NCI-H526 treated with DMSO at 0.1 percent for 48 hours (cell line): ENCODE measurements around the gene KCNQ5.
A peak's percentile ranks its signal among the peaks of the same experiment; 100 is the strongest.

ENCODE experiments used
- DNase-seq: peaks from one replicate; lab custom pipeline; 2025; lab: John Stamatoyannopoulos, UW

Gene KCNQ5

DNA sequence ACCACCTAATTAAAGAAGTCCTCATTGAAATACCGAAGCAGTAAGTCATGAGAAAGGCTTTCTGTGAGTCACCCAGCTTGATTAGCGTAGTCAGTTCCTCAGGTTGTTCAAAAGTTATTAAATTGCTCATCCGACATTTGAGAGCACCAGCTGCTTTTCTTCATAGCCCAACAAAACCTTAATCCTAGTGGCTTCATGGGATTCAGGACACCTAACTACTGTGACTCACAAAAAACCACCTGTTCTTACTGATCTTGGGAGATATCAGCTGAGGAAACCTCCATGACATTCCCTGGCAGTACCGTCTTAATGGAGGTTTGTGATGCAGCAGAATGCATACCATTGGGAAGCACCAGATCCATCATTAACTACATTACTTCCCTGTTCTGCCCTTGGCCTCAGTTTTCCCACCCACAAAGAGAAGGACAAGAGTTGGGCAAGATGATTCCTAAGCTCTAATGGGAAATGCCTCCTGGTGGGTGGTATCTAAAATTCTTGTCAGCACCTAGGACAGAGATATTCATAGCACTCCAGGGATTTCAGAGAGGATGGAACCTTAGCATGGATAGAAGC is 499.6 kb downstream of the KCNQ5 start:
- no peak for DNase-seq

DNA sequence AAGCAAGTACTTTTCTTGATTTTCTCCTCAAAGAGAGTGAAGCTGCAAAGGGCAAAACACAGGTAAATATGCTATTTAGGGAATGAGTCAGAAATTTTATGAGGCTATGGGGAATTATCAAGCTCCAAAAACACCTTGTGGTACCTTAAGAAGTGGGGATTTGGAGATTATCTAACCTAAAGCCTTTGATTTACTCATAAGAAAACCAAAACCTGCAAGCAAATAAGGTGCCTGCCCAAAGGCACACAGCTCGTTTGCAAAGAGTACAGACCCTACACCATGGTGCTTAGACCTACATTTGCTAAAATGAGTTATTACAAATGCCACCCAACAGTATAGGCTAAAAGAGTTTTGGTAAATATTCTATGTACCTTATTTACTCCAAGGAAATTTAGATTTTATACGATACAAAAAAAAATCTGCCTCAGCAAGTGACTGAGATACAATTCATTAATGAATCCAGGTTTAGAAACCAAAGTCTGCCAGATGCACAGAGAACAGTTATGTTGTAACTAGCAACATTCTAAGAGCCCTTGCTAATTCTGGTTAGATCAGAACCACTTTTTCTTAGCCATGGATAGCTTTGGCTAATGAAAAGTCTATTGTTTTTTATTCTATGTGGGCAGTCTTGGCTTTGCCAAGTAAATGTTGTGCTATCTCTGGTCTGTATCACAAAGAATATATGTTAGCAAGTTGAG is 501.9 kb downstream of the KCNQ5 start:
- DNase-seq, result no peak

DNA sequence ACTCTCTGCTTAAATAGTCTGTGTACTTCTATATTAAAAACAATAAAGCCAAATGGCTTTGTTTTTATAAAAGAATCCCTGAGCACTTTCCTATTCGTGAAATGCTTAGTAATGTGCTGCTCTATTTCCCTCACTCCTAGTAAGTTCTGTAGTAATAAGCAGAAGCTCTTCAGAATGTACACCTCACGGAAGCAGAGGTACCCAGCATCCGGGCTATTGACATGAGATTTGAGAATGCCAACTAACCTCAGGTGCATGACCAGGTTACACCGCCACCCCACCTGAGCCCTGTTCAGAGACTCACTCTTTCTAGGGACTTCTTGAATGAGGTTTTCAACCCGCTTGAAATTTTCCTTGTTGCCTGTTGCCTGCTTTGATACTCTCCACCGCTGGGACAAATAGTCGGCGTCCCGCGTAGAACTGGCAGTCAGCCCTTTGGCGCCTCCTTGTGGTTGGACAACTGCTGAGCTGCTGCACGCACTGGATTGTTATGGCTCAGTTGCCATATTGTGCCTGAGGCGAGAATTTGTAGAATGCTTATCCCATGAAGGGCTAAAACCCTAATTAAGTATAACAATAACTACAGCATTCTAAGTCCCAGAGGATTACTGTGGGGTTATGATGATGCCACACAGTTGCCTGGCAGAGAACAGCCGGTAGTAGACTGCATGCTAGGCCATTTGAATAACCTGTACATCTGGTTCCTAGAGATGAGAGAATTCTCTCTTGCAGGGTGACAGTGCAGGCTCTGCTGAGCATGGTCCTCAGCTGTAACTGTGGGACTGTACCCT is 508.0 kb downstream of the KCNQ5 start:
- DNase-seq, result peak; percentile 88

DNA sequence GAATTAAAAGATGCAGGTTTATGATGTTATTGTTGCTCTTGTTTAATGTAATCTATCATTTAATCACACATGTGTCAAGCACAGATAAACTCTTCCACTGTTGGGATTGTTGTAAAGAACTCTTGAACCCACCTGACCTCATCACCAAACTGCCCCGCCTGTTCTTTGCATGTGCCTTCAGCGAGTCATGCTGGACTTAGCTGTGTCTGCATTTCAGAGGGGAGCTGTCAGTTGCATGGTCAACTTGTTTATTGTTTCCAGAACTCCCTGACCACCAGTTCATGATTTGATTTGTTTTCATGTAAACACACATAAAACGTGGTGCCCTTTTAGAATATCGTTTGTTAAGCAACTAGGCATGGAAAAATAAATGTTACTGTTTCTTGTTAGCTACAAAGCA is 509.8 kb downstream of the KCNQ5 start:
- DNase-seq, result no peak

DNA sequence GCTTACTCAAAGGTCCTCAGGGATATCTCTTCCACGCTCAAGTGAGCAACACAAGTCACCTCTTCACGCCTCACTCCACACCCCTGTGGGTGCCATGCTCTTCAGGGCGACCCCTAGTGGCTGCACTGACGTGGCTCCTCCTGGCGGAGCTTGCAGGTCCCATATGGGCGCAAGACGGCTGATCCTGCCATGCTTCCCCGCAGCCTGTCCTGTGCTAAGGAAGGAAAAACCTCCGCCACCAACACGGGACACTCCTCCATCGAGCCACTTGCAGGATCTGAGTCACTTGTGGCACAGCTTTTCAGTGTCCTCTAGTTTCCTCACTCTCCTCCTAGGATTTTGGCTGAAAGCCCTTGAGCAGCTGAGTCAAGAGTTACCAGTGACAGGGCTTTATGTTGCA is 512.7 kb downstream of the KCNQ5 start:
- no peak for DNase-seq

DNA sequence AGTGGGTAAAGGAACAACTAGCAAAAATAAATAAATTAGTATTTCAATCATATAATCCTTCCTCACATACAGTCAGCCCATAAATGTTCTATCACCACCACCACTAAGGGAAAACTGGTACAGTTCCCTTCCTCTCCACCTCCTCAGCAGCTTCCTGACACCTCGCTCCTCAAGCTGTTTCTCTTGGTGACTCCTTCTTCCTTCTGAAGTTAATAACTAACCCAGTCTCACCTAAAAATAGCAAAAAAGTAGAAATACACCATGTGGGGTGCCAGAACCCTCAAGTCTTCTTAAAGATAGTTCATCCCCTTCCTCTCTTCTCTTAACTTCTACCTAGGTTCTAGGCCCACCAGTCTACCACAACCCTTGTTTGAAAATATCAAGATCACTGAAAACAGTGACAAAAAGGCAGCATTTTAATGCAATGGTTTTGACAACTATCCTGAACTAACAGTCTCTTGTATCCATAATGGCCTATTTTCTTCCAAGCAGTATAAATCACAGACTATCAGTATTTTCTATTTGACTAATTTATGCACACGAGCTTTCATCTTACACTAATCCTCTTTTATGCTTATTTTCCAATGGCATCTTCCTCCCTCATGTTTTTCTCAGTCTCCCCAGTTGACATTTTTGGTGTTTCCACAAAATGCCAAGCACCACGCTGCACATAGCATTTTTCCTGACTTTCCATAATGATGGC is 518.0 kb downstream of the KCNQ5 start:
- no peak for DNase-seq

DNA sequence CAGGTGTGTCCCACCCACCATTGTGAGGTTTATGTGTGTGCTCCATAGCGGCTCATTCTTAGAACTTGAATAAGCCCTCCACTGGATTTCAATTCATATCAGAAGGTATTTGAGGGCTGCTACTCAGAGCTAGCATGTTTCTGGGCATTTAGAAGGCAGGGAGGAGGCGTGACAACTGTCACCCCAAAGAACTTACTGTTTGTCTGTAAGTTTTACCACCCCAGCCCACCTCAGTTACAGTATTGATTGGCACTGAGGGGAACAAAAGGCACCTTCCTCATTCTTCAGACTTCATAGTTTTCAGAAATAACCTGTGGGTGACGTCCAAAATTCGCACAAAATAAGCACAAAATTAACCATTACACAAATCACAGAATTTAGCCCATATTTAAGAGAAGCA is 521.7 kb downstream of the KCNQ5 start:
- no peak for DNase-seq

DNA sequence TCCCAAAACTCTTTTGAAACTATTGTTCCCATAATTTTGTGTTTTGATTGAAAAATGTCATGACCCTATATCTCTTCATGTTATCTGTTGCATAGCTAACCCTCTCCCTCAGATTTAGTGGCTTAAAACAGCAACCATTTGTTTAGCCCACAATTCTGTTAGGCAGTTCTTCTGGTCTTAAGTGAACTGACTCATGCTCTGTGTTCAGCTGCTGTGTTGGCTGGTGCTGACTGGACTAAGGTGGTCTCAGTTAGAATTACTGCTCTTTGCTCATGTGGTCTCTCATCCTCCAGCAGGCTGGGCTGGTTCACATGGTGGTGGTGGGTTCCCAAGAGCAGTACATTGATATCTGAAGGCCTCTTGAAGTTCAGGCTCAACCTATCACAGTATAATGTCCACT is 522.7 kb downstream of the KCNQ5 start:
- DNase-seq, result no peak

DNA sequence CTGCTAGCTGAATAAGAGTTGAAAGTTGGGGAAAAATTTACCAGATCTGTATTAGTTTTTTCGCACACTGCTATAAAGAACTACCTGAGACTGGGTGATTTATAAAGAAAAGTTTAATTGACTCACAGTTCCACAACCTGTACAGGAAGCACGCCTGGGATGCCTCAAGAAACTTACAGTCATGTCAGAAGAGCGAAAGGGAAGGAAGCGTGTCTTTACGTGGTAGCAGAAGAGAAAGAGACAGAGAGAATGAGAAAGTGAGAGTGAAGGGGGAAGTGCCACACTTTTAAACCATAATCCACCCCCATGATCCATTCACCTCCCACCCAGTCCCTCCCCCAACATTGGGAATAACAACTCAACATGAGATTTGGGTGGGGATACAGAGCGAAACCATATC is 523.8 kb downstream of the KCNQ5 start:
- no peak for DNase-seq

DNA sequence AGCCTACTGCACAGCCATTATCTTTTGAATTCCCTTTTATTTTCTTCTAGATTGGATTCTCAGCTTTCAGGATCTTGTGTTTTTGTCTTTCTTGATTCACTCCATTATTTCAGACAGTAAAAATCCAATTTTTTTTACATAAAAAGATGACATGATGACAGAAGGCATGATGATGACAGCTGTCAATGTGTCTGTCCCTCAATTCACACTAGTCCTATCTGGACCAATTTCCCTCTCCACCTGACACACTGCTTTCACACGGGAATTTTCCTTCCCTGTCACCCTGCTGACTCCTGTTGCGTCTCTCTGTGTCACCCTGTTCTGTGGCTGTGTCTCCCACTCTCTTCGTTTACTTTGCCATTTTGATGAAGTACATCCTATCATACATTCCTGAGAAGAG is 529.9 kb downstream of the KCNQ5 start:
- DNase-seq, result no peak

DNA sequence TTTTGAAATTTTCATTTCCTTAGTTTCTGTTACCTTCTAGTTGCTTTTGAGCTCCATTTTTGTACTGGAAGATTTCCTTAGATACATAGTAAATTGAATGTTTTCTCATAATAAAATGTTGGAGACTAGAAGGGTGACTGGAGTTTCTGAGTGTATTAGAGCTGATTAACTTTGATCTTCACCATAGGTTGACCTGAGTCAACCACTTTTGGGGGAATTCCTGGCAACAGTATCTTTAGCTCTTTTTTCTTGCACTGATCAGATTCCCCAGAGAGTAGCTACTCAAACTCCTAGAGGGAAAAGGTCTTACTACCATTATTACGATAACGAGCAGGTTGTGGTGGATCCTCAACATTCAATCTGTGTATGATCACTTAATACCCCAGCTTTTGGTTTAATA is 530.7 kb downstream of the KCNQ5 start:
- DNase-seq, result no peak

DNA sequence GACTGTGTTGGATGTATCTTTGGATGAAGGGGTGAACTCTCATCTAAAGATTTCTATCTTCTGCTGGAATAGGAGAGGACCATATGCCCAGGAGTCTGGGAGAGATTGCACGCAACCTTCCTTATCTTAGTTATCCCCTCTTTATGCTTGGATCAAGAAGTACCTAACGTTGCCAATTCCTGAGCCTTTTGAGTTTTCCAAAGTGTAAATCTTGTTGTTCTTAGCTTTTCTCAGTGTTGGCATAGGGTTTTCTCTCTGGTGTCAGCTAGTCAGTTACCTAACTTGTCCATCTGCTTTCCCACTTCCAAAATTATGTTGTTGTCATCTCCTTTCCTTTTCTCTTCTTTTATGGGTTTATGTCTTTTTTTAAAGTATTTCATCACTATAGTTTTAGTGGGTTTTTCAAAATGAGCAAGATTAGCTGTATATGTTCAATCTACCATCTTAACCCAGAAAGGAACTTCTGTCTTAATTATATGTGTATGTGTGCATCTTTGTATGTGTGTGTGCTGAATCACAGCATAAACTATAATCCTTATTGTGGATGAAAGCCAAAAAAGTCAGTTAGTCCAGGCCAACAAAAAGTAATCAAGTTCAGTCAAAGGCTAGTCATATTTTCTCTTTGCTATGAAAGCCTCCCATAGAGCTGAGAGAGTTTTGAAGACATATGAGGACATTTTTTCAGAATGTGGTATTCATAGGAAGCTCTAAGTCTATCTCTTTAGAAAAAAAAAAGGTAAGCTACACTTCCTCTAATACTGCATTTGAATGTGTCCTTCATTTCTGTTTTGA is 531.3 kb downstream of the KCNQ5 start:
- no peak for DNase-seq

DNA sequence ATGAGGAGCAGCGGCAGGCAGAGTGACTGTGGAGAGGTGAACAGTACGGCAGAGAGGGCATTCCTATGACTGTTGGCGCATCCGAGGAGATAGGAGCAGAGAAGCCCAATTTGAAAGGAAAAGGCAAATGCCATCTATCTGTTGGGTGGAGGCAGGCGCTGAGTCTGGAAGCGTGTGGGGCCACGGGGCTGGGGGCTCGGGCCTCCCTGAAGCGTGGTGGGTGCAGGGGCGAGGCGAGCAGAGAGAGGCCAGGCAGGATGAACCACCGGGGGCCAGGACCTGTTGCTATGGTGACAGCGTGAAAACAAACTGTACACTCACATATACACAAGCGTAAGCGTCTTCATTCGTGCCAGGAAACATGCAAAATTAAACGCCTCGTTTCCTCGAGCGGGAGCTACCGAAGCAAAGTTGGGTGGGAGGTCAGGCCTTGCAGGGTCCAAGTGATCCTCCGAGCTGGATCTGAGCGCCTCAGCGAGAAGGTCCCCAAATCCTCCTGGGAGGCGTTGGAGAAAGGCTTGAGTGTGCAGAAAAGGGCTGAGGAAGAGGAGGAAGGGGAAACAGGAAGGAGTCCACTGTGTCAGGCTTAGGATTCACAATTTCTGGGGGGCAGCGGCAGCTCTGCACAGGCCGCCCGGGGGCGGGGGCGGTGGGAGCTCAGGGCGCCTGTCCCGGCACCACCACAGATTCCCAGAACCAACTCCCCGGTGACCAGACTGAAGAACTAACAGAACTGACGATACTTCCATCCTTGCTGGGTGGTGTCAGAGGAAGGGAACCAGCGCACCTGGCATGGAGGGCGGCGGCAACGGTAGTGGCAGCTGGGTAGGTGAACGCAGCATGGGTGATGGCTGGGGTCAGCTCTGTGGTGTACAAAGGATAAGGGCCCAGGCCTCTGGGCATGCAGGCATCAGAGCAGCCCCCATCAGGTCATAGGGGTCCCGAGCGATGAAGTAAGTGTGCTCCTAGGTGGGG is 535.2 kb downstream of the KCNQ5 start:
- DNase-seq, result no peak

DNA sequence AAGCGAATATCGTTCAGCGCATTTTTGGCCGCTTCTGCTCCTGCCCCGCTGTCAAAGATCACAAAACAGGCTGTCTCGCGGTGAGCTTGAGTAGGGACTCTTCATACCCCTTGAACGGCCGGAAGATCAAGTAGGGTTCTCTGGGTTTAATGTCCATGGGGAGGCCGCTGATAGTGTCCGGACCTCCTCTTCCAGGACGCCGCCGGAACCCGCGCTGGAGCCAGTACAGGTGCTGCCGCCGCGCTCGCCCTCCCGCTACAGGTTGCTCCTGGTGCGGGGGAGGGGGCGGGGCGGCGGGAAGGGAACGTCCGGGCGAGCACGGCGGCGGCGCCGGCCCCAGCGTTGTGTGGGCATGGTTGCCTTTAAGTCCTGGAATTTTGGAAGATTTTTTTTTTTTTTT is 536.0 kb downstream of the KCNQ5 start:
- DNase-seq, result no peak

DNA sequence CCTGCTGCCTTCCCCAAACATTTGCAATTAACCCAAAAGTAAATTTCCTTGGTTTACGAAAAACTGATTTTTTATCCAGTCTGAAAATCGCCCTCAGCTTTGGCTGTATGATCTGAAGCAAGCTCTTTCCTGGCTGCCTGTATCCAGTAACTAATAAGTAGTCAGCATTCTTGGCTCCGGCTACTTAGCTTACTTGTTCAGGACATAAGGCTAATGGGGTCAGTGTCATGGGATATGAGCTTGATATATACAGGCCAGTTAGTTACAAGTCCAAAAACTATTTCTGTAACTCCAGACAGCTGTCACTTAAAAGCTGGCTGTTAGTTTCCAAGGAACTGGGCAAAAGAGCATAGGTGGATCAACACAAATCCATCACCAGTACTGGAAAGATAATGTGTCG is 547.2 kb downstream of the KCNQ5 start:
- DNase-seq, result no peak

DNA sequence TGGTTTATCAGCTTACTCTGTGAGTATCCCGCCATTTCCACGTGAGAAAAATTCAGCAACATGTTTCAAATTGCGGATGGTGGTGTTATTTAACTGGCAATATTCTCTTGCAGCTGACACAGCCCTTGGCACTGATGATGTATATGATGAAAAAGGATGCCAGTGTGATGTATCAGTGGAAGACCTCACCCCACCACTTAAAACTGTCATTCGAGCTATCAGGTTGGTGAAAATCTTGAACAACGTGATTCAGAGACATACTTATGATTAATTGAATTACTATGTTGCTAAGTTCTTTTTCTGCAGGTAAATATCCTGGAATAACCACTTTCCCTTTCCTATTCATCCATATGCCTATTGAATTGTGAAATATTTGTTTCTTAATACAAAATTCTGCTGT is 547.8 kb downstream of the KCNQ5 start:
- no peak for DNase-seq

DNA sequence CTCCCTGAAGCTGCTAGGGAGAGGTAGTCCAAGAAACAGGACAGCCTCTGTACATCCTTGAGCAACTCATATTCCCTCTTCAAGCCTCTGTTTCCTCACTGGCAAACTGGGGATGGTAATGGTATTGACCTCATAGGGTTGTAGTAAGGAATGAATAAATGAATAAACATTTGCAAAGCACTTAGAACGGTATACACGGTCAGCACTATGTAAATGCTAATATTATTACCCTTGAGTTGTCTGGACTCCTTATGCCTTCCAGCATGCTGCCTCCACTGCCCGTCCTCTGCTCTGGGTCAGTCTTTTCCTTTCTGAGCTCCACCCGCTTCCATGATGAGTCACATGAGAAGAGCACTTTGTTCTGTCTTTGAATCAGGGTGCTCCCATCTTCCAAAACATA is 552.8 kb downstream of the KCNQ5 start:
- DNase-seq, result no peak

DNA sequence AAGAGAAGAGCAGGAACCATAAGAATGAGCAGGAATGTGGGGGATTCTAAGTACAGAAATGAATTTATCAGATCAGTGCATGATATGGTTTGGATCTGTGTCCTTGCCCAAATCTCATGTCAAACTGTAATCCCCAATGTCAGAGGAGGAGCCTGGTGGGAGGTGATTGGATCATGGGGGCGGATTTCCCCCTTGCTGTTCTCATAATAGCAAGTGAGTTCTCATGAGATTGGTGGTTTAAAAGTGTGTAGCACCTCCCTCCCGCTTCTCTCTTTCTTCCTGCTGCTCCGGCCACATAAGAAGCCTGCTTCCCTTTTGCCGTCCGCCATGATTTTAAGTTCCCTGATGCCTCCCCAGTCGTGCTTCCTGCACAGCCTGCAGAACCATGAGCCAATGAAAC is 554.2 kb downstream of the KCNQ5 start:
- no peak for DNase-seq

DNA sequence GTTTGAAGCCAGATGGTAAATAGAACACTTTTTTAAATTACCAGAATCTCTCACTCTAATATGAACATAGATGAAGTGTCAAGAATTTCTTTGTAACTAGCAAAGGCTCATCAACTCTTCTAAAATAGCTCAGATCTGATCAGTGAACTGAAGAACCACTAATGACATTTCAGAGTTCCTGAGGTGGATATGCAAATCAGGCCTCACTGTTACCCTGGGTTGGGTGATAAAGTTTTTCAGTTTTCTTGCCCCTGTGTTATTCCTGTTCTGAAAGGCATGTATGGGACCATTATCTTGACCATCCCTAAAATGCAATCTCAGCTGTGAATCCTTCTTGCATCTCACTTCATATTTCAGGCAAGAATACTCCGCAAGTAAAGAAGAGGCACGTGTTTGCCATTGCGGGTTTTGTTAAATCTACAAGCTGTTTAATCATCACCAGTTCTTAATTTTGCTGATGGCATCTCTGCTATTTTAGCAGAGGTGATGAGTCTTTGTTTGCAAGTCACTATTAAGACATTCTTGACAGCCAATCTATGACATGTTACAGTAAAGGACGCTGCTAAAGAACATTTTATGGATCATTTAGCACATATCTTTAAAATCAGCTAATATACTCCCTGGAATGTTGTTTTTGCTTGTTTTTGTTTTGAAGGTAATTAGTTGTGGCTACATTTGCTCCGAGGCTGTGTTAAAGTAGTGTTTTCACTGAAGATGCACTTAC is 555.5 kb downstream of the KCNQ5 start:
- no peak for DNase-seq

DNA sequence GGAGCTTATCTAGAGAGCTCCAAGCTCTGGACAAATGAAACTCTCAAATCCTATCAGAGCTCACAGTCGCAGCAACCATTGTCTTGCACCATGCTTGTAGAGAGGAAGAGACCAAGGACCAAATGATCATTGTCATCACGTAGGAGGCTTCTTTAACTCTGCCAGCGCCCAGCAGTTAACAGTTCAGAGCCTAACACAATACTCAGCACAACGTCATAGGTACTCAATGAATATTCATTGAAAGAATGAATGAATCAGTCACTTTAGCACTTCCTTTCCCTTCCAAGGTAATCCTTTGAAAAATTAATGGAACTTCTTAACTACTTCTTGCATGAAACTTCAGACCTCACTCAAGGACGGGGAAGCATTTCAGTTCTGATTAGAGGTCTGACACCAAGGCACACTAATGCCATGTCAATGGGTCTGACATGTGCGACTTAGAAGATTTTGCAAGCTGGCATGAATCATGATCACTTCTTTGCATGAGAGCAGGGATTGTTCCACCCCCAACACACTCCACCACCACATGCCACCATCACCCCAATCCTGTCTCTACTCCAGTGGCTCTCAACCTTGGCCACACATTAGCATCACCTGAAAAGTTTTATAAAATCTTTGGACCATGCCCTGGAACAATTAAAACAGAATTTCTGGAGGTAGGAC is 558.3 kb downstream of the KCNQ5 start:
- DNase-seq, result no peak
